A673 (cell line): Measurements from ENCODE around the gene ARHGEF40. TPM values are rescaled to one million over a fixed set of nuclear protein-coding genes. Genes with fewer than 3 reads are reported as not detected.

ENCODE experiments used
- BruUV-seq: library from RNA; stranded (reverse); fragments of 400-500 nt; replicated peaks from 2 replicates; lab custom pipeline; 2021; lab: Mats Ljungman, UMichigan
- CTCF ChIA-PET: fragments of 300-600 bp; sonication (Branson Sonifier 250); formaldehyde crosslinking; loops from one replicate; lab custom pipeline; 2022; ENCODE audit warnings: antibody characterized with exemption; lab: Charles Lee
- POLR2A ChIA-PET: fragments of 300-600 bp; sonication (Branson Sonifier 250); formaldehyde crosslinking; loops from one replicate; lab custom pipeline; 2022; ENCODE audit warnings: antibody characterized with exemption; ENCODE audit not compliant: low non-redundant PET; lab: Charles Lee
- DNase-seq: peaks from one replicate; pipeline ENCODE4 v3.0.0-alpha.2; 2015; ENCODE audit warnings: low spot score
- H3K27ac ChIP-seq: fragments of 200-600 bp; sonication (generic); 2 replicates; pipeline ENCODE4 v1.5.1; 2016; ENCODE audit warnings: mixed run types, low read depth, mild to moderate bottlenecking, mixed read lengths, antibody characterized with exemption, low read length; ENCODE audit not compliant: poor library complexity, severe bottlenecking
- H3K27me3 ChIP-seq: fragments of 200-600 bp; sonication (generic); replicated peaks from 2 replicates; pipeline ENCODE4 v1.6.1; 2017; ENCODE audit warnings: mixed run types, low read depth, mild to moderate bottlenecking, mixed read lengths, antibody characterized with exemption, low read length; ENCODE audit not compliant: insufficient read depth, poor library complexity
- H3K36me3 ChIP-seq: fragments of 200-600 bp; sonication (generic); 2 replicates; pipeline ENCODE4 v1.6.1; 2016; ENCODE audit warnings: mixed run types, mild to moderate bottlenecking, mixed read lengths, antibody characterized with exemption, low read length; ENCODE audit not compliant: insufficient read depth, poor library complexity, severe bottlenecking
- H3K4me1 ChIP-seq: fragments of 200-600 bp; sonication (generic); 2 replicates; pipeline ENCODE4 v1.6.1; 2017; ENCODE audit warnings: mixed run types, mild to moderate bottlenecking, mixed read lengths, antibody characterized with exemption, low read length; ENCODE audit not compliant: insufficient read depth, poor library complexity, severe bottlenecking
- H3K4me3 ChIP-seq: fragments of 200-600 bp; sonication (generic); 2 replicates; pipeline ENCODE4 v1.5.1; 2016; ENCODE audit warnings: low read depth, mixed run types, mild to moderate bottlenecking, mixed read lengths, low read length; ENCODE audit not compliant: poor library complexity, severe bottlenecking
- H3K9me3 ChIP-seq: fragments of 200-600 bp; sonication (generic); 2 replicates; pipeline ENCODE4 v1.6.1; 2016; ENCODE audit warnings: mixed run types, low read depth, mild to moderate bottlenecking, mixed read lengths, antibody characterized with exemption, low read length; ENCODE audit not compliant: poor library complexity, severe bottlenecking
- EZH2 ChIP-seq: fragments of 200-600 bp; sonication (generic); IDR thresholded peaks from 2 replicates; pipeline ENCODE4 v1.6.1; 2017; ENCODE audit warnings: borderline replicate concordance, low read depth, mild to moderate bottlenecking, mixed read lengths, antibody characterized with exemption, low read length; ENCODE audit not compliant: poor library complexity, severe bottlenecking
- intact Hi-C: fragments of 100-400 bp; cut with micrococcal nuclease; formaldehyde crosslinking; loops from one replicate; pipeline ENCODE4 v1.10.0; 2022; ENCODE audit not compliant: unreplicated experiment
- total RNA-seq: library from RNA; stranded (reverse); gene quantifications from 2 replicates; pipeline ENCODE4 v1.2.3, GENCODE V29; 2021
- TF ChIP-seq, protein P1 (sequence below): fragments of 300-800, 200-600 bp; sonication (generic); conservative IDR thresholded peaks from 2 replicates; pipeline ENCODE4 v1.5.1; 2017; ENCODE audit warnings: low read depth, mild to moderate bottlenecking, antibody characterized with exemption, low read length, moderate library complexity, mixed read lengths

ARHGEF40 gene
- total RNA-seq, 1 experiment from 2014 or later, result 89.6 TPM

DNA sequence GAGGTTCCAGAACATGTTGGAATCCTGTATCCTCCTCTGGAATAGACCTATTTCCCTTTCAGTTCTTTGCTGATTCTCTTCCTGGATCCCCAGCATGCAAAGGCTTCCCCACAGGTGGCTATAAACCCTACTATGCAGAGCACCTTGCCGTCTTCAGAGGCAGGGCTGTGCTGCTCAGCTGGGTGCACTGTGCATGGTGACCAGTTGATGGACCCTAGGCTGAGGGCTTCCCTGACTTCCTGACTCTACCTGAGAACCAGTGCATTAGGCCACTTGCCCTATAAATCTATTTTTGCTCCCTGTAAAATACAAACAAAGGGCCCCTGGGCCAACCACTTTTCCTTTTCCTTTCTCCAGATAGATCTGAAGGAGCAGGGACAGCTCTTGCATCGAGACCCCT lies 14.3 kb downstream of the ARHGEF40 start:
- H3K4me3 ChIP-seq, result no peak overlapping the region
- no peak overlapping the region for H3K27ac ChIP-seq
- peaks cover 90% of the 10 kb centered on the region for H3K36me3 ChIP-seq
- CTCF ChIA-PET, result interaction anchor here (0.9 kb wide), 1 partner anchor 16 kb away, joined by 5 read pairs; no protein-coding TSS in a partner anchor
- POLR2A ChIA-PET, result no interaction called here
- no peaks in the 10 kb centered on the region for H3K4me1 ChIP-seq
- no peaks in the 10 kb centered on the region for H3K27me3 ChIP-seq
- H3K9me3 ChIP-seq, result no peaks in the 10 kb centered on the region
- DNase-seq, result no peak
- intact Hi-C loops, result no loop called here
- no TSS peak for BruUV-seq
- no peak for TF ChIP-seq EZH2
- TF ChIP-seq, protein P1, sequence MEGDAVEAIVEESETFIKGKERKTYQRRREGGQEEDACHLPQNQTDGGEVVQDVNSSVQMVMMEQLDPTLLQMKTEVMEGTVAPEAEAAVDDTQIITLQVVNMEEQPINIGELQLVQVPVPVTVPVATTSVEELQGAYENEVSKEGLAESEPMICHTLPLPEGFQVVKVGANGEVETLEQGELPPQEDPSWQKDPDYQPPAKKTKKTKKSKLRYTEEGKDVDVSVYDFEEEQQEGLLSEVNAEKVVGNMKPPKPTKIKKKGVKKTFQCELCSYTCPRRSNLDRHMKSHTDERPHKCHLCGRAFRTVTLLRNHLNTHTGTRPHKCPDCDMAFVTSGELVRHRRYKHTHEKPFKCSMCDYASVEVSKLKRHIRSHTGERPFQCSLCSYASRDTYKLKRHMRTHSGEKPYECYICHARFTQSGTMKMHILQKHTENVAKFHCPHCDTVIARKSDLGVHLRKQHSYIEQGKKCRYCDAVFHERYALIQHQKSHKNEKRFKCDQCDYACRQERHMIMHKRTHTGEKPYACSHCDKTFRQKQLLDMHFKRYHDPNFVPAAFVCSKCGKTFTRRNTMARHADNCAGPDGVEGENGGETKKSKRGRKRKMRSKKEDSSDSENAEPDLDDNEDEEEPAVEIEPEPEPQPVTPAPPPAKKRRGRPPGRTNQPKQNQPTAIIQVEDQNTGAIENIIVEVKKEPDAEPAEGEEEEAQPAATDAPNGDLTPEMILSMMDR, result no peak

DNA sequence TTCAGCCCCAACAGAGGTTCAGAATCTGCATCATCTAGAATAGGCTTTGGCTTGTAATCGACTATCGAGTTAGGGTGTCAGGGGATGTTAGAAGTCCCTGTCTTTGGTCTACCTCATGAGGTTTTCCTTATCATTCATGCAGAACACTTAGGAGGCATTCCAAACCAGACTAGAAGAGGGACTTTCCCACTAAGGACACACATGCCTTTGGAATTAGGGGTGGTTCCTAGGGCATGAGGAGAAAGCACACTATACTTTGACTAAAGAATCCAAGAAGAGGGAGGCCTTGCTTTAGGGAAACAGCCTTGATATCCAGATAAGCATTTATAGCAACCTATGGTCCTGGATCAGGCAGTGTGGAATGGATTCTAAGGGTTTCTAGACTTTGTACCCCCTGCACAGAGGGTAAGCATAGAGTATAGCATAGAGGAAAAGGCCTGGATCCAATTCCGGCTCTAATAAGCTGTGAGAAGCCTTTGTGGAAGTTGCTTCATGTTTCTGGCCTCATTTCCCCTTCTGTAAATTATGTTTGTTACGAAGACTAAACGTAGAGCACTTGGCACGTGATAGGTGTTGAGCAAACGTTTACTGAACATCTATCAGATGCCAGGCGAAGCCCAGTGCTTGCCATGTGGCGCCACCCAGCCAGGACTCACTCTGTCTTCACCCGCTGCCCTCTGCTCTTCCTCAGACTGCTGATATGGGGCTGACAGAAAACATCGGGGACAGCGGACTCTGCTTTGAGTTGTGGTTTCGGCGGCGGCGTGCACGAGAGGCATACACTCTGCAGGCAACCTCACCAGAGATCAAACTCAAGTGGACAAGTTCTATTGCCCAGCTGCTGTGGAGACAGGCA lies 15.1 kb downstream of the ARHGEF40 start:
- DNase-seq, result no peak
- no peak overlapping the region for H3K27ac ChIP-seq
- ChIA-PET CTCF (interaction anchor here (0.6 kb wide), 1 partner anchor 9 kb away, joined by 10 read pairs; no protein-coding TSS in a partner anchor), POLR2A (no interaction called here)
- H3K36me3 ChIP-seq, result peaks cover 92% of the 10 kb centered on the region
- no peaks in the 10 kb centered on the region for H3K27me3 ChIP-seq
- no peak for TF ChIP-seq EZH2
- TF ChIP-seq, protein P1, result no peak
- no TSS peak for BruUV-seq
- intact Hi-C loops, result no loop called here
- no peaks in the 10 kb centered on the region for H3K4me1 ChIP-seq
- H3K9me3 ChIP-seq, result no peaks in the 10 kb centered on the region
- no peak overlapping the region for H3K4me3 ChIP-seq

DNA sequence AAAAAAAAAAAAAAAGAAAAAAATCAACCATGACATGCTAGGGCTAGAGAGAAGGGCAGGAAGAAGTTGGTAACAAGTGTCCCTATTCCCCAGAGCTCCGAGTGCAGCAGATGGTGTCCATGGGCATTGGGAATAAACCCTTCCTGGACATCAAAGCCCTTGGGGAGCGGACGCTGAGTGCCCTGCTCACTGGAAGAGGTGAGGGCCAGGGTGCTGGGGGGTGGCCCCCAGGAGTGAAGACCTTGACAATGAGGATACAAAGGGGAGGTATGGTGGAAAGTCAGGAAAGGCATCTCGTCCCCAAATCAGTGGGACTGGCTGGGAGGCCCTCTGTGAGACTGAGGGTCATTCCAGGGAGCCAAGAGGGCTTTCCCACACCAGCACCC lies 16.8 kb downstream of the ARHGEF40 start:
- no peak overlapping the region for H3K27ac ChIP-seq
- no peaks in the 10 kb centered on the region for H3K27me3 ChIP-seq
- H3K9me3 ChIP-seq, result no peaks in the 10 kb centered on the region
- ChIA-PET CTCF (interaction anchor here (1.2 to 1.3 kb wide), 3 partner anchors 16 to 72 kb away, joined by 4 to 17 read pairs (median 9); no protein-coding TSS in a partner anchor), POLR2A (no interaction called here)
- H3K4me1 ChIP-seq, result no peaks in the 10 kb centered on the region
- H3K36me3 ChIP-seq, result peaks cover 94% of the 10 kb centered on the region
- TF ChIP-seq, protein P1, result no peak
- no peak for TF ChIP-seq EZH2
- no peak overlapping the region for H3K4me3 ChIP-seq
- no peak for DNase-seq
- no TSS peak for BruUV-seq
- intact Hi-C loops, result loop anchor here (1.0 kb wide), 1 partner anchor 16 kb away; no protein-coding TSS in a partner anchor
